Esophagus (tissue), 2 donors: ENCODE data around the gene GAS2L2. TPM values are rescaled to one million over a fixed set of nuclear protein-coding genes. Genes with fewer than 3 reads are reported as not detected.

Source experiments
- H3K27ac ChIP-seq, 2 donors: one replicate each; pipeline ENCODE4 v1.5.1; 2013; ENCODE audit warnings: low read depth in 2 of 2, mild to moderate bottlenecking in 2 of 2, inconsistent platforms in 1 of 2, low read length in 1 of 2, moderate library complexity in 1 of 2
- H3K27me3 ChIP-seq, 2 donors: one replicate each; pipeline ENCODE4 v1.6.1; 2013; ENCODE audit warnings: low read length in 2 of 2, control low read depth in 1 of 2, mild to moderate bottlenecking in 1 of 2; ENCODE audit not compliant: insufficient read depth in 2 of 2, control insufficient read depth in 1 of 2
- H3K36me3 ChIP-seq, 2 donors: one replicate each; pipeline ENCODE4 v1.6.1; 2013; ENCODE audit warnings: low read length in 1 of 2; ENCODE audit not compliant: control insufficient read depth in 2 of 2, insufficient read depth in 2 of 2
- H3K4me1 ChIP-seq, 2 donors: one replicate each; pipeline ENCODE4 v1.6.1; 2013; ENCODE audit warnings: low read length in 1 of 2; ENCODE audit not compliant: control insufficient read depth in 2 of 2, insufficient read depth in 2 of 2
- H3K4me3 ChIP-seq, 2 donors: one replicate each; pipeline ENCODE4 v1.5.1; 2013; ENCODE audit warnings: low read length in 2 of 2, mild to moderate bottlenecking in 2 of 2, low read depth in 1 of 2, moderate library complexity in 1 of 2
- H3K9me3 ChIP-seq, 2 donors: one replicate each; pipeline ENCODE4 v1.6.1; 2013; ENCODE audit warnings: mild to moderate bottlenecking in 2 of 2, low read depth in 1 of 2, low read length in 1 of 2, moderate library complexity in 1 of 2; ENCODE audit not compliant: control insufficient read depth in 2 of 2, insufficient read depth in 1 of 2
- WGBS, 2 donors: extraction: QIAGEN DNeasy Blood & Tissue Kit; methylation state at CpG; one replicate each; pipeline ENCODE4 v1.1.7; 2013; 5-methylcytosine and 5-hydroxymethylcytosine counted together
- polyA plus RNA-seq, 2 donors: library from polyadenylated mRNA; stranded (reverse); fragments of 200-250 nt; gene quantifications; one replicate each; pipeline ENCODE4 v1.2.3, GENCODE V29; 2013
- donor health status: healthy with polysubstance abuse.
- donor health status: Bipolar disorder and iron deficiency.

The GAS2L2 gene
- polyA plus RNA-seq, 2 donors, result 0.01 to 0.08 TPM

GRCh38 chr17:35725802-35726126, 27.3 kb downstream of the GAS2L2 start:
- H3K27ac ChIP-seq, result no peak overlapping the region
- peaks cover 0 to 2% of the 10 kb centered on the region in 2 donors for H3K4me1 ChIP-seq
- no peaks in the 10 kb centered on the region for H3K9me3 ChIP-seq
- no peaks in the 10 kb centered on the region for H3K27me3 ChIP-seq
- 79 to 83% methylated on average over 2 of the region's 2 CpGs for WGBS, 2 donors
- H3K4me3 ChIP-seq, result no peak overlapping the region
- peaks cover 6 to 8% of the 10 kb centered on the region in 2 donors for H3K36me3 ChIP-seq

- Histone ChIP-seq H3K27me3 (no peaks in the 10 kb centered on the region), H3K4me1 (peaks cover 0 to 2% of the 10 kb centered on the region in 2 donors), H3K27ac (no peak overlapping the region), H3K36me3 (peaks cover 6 to 8% of the 10 kb centered on the region in 2 donors), H3K4me3 (no peak overlapping the region), H3K9me3 (no peaks in the 10 kb centered on the region)
- WGBS, 2 donors, result 92 to 95% methylated on average over 4 of the region's 4 CpGs
These were observed 28.0 kb downstream of the GAS2L2 start for GRCh38 chr17:35725058-35725457.

- no peaks in the 10 kb centered on the region for H3K9me3 ChIP-seq
- H3K27ac ChIP-seq, result no peak overlapping the region
- H3K4me3 ChIP-seq, result no peak overlapping the region
- H3K27me3 ChIP-seq, result no peaks in the 10 kb centered on the region
- 98 to 100% methylated on average over 2 of the region's 2 CpGs for WGBS, 2 donors
- peaks cover 0 to 2% of the 10 kb centered on the region in 2 donors for H3K4me1 ChIP-seq
- peaks cover 6 to 11% of the 10 kb centered on the region in 2 donors for H3K36me3 ChIP-seq
These were observed 29.3 kb downstream of the GAS2L2 start for GRCh38 chr17:35723735-35724134.

DNA sequence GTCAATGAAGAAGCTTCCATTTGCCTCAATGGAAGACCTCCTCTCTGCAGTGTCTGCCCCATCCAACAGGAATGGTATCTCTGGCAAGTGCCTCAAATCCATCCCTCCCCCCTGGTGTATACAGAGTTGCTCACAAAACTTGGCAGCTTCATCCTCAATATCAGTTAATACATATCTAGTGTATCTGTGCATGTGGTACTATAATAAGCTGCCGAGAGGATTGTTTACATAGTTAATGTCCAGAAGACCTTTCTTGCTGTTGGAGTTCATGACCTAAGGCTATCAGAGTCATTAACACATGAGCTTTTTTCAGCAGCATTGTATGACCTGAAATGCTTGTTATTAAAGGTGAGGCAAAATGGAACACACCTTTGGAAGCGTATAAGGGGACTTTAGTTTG, 35.6 kb downstream of the GAS2L2 start:
- peak overlapping the region; percentile 13 to 18 for H3K27ac ChIP-seq
- H3K4me3 ChIP-seq, result no peak overlapping the region
- WGBS, 2 donors, result 57 to 58% methylated on average over 2 of the region's 2 CpGs
- H3K9me3 ChIP-seq, result no peaks in the 10 kb centered on the region
- H3K4me1 ChIP-seq, result no peaks in the 10 kb centered on the region
- no peaks in the 10 kb centered on the region for H3K27me3 ChIP-seq
- H3K36me3 ChIP-seq, result peaks cover 0 to 3% of the 10 kb centered on the region in 2 donors

GRCh38 chr17:35716897-35717465, 36.1 kb downstream of the GAS2L2 start:
- Histone ChIP-seq H3K4me1 (no peaks in the 10 kb centered on the region), H3K27ac (peak overlapping the region; percentile 18 to 21), H3K4me3 (no peak overlapping the region), H3K36me3 (peaks cover 0 to 3% of the 10 kb centered on the region in 2 donors), H3K27me3 (no peaks in the 10 kb centered on the region), H3K9me3 (no peaks in the 10 kb centered on the region)
- WGBS, 2 donors, result 63 to 74% methylated on average over 4 of the region's 4 CpGs

- H3K9me3 ChIP-seq, result no peaks in the 10 kb centered on the region
- H3K4me1 ChIP-seq, result no peaks in the 10 kb centered on the region
- WGBS, 2 donors, result 75 to 80% methylated on average over 3 of the region's 3 CpGs
- H3K27ac ChIP-seq, result no peak overlapping the region
- H3K27me3 ChIP-seq, result no peaks in the 10 kb centered on the region
- H3K36me3 ChIP-seq, result peaks cover 3 to 4% of the 10 kb centered on the region in 2 donors
- H3K4me3 ChIP-seq, result no peak overlapping the region
These were observed 36.9 kb downstream of the GAS2L2 start for GRCh38 chr17:35716173-35716572.

- Histone ChIP-seq H3K36me3 (peaks cover 3 to 4% of the 10 kb centered on the region in 2 donors), H3K9me3 (no peaks in the 10 kb centered on the region)
These were observed 37.6 kb downstream of the GAS2L2 start for GRCh38 chr17:35715416-35715815.

GRCh38 chr17:35714988-35715387, 38.1 kb downstream of the GAS2L2 start:
- Histone ChIP-seq H3K27me3 (no peaks in the 10 kb centered on the region), H3K27ac (no peak overlapping the region), H3K4me3 (no peak overlapping the region), H3K36me3 (peaks cover 2 to 4% of the 10 kb centered on the region in 2 donors), H3K4me1 (no peaks in the 10 kb centered on the region), H3K9me3 (no peaks in the 10 kb centered on the region)
- 86 to 90% methylated on average over 2 of the region's 2 CpGs for WGBS, 2 donors

More at GRCh38 chr17:35715416-35715815, 37.6 kb downstream of the GAS2L2 start:
- H3K27me3 ChIP-seq, result no peaks in the 10 kb centered on the region
- H3K4me1 ChIP-seq, result no peaks in the 10 kb centered on the region
- peak overlapping the region in 1 of 2 donors; percentile 1 for H3K27ac ChIP-seq
- no peak overlapping the region for H3K4me3 ChIP-seq

DNA sequence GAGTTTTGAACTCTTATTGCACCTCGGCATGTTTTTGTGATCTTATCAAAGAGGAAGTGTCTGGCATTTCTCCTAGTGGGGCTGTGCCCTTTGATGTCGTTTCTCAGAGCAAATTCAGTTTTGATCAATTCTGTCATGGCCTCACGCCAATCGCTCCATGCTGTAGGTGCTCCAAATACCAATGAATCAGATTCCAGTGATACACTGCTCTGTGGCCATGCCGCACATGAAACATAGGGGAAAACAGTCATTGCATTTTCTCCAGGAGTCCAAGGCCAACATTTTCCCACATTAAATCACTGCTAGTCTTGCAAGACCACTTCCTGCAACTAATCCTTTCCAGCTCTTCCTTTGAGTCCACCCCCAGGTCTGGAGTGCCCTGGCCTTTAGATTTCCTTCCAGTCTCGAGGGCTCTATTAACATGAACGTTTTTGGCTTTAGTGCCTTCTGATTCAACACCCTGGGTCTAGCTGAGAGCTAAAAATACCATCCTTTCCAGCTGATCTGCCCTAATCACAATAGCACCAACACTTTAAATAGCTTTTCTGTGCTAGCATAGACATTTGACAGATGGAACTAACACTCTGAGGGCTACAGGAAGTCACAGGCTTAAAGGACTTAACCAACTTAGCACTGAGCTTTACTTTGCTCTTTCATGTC, 39.8 kb downstream of the GAS2L2 start:
- WGBS, 2 donors, result 32 to 51% methylated on average over 7 of the region's 7 CpGs
- Histone ChIP-seq H3K36me3 (peaks cover 0 to 4% of the 10 kb centered on the region in 2 donors), H3K27me3 (no peaks in the 10 kb centered on the region), H3K9me3 (no peaks in the 10 kb centered on the region), H3K27ac (peak overlapping the region in 1 of 2 donors; percentile 4), H3K4me1 (no peaks in the 10 kb centered on the region), H3K4me3 (no peak overlapping the region)

GRCh38 chr17:35710950-35711349, 42.1 kb downstream of the GAS2L2 start:
- Histone ChIP-seq H3K9me3 (no peaks in the 10 kb centered on the region), H3K36me3 (peaks cover 0 to 4% of the 10 kb centered on the region in 2 donors), H3K27me3 (no peaks in the 10 kb centered on the region), H3K4me3 (no peak overlapping the region), H3K27ac (no peak overlapping the region), H3K4me1 (no peaks in the 10 kb centered on the region)
- 94 to 95% methylated on average over 2 of the region's 2 CpGs for WGBS, 2 donors
